COLO668 (cell line): ENCODE measurements around the gene CHAT.
"Not testable (repeated sequence)": the region's sequence is repeated elsewhere in the genome, so short reads cannot be mapped to it uniquely, and the experiment has no call there.

ENCODE experiments used
- DNase-seq: peaks from one replicate; lab custom pipeline; 2025; ENCODE audit not compliant: unreplicated experiment; lab: John Stamatoyannopoulos, UW

Gene CHAT

GRCh38 chr10:49682449-49682848 is 68.6 kb downstream of the CHAT start:
- DNase-seq = not testable (repeated sequence)

GRCh38 chr10:49682879-49683278 is 69.0 kb downstream of the CHAT start:
- no peak for DNase-seq

- no peak for DNase-seq
These were observed 72.8 kb downstream of the CHAT start for GRCh38 chr10:49686651-49687050.

- DNase-seq = no peak
These were observed 74.5 kb downstream of the CHAT start for GRCh38 chr10:49688261-49688846.

GRCh38 chr10:49688920-49689319 is 75.1 kb downstream of the CHAT start:
- no peak for DNase-seq

GRCh38 chr10:49689882-49690510 is 76.2 kb downstream of the CHAT start:
- no peak for DNase-seq

- DNase-seq = peak; percentile 3
These were observed 77.0 kb downstream of the CHAT start for GRCh38 chr10:49690698-49691356.

- no peak for DNase-seq
These were observed 77.8 kb downstream of the CHAT start for GRCh38 chr10:49691588-49691987.

GRCh38 chr10:49694466-49694865 is 80.6 kb downstream of the CHAT start:
- no peak for DNase-seq

GRCh38 chr10:49696311-49696710 is 82.5 kb downstream of the CHAT start:
- no peak for DNase-seq

GRCh38 chr10:49698679-49699078 is 84.8 kb downstream of the CHAT start:
- DNase-seq = no peak

- DNase-seq = no peak
These were observed 86.4 kb downstream of the CHAT start for GRCh38 chr10:49700211-49700610.

GRCh38 chr10:49700997-49701396 is 87.2 kb downstream of the CHAT start:
- DNase-seq = peak; percentile 5

- DNase-seq = no peak
These were observed 93.7 kb downstream of the CHAT start for GRCh38 chr10:49707585-49707984.

- no peak for DNase-seq
These were observed 96.1 kb downstream of the CHAT start for GRCh38 chr10:49709934-49710333.

GRCh38 chr10:49710966-49711365 is 97.1 kb downstream of the CHAT start:
- no peak for DNase-seq

GRCh38 chr10:49711481-49711880 is 97.6 kb downstream of the CHAT start:
- DNase-seq = no peak

- no peak for DNase-seq
These were observed 99.4 kb downstream of the CHAT start for GRCh38 chr10:49713266-49713665.
